Cardiac fibroblast (primary cell): Measurements from ENCODE around the gene SKOR1.

ENCODE experiments used
- DNase-seq, 2 donors: peaks; one replicate each; pipeline versions ENCODE4 v3.0.0 to v3.0.0-alpha.2; 2010; ENCODE audit warnings: low read depth in 2 of 2
- H3K4me3 ChIP-seq, 2 donors: replicated peaks in 1 of 2; 1 replicate in 1 of 2; 2 replicates in 1 of 2; pipeline ENCODE4 v1.5.1; 2011; ENCODE audit warnings: low read depth in 2 of 2, low read length in 2 of 2, mild to moderate bottlenecking in 2 of 2, moderate library complexity in 1 of 2
- TF ChIP-seq, protein P1 (sequence below): IDR thresholded peaks from one replicate; pipeline ENCODE4 v1.5.1; 2011; ENCODE audit warnings: low read depth, mild to moderate bottlenecking, low read length, inconsistent platforms

The SKOR1 gene

DNA sequence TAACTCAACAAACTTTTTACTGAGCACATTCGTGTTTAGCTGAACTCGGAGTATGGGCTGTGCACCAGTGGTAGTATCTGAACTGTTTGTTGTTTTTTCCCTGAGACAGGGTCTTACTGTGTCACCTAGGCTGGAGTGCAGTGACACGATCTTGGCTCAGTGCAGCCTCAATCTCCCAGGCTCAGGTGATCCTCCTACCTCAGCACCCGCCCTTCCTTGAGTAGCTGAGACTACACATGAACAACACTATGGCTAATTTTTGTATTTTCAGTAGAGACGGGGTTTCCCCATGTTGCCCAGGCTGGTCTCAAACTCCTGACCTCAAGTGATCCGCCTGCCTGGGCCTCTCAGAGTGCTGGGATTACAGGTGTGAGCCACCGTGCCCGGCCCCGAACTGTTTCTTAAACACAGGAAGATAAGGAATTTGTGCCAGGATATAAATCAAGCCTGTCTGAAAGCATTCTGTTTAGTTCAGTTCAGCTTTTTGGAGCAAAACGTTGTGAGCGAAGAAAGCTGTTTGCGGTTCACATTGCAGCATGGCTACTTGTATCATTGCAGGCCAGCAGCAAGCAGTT lies 40.4 kb upstream of the SKOR1 start:
- H3K4me3 ChIP-seq: no peak overlapping the region
- TF ChIP-seq, protein P1, sequence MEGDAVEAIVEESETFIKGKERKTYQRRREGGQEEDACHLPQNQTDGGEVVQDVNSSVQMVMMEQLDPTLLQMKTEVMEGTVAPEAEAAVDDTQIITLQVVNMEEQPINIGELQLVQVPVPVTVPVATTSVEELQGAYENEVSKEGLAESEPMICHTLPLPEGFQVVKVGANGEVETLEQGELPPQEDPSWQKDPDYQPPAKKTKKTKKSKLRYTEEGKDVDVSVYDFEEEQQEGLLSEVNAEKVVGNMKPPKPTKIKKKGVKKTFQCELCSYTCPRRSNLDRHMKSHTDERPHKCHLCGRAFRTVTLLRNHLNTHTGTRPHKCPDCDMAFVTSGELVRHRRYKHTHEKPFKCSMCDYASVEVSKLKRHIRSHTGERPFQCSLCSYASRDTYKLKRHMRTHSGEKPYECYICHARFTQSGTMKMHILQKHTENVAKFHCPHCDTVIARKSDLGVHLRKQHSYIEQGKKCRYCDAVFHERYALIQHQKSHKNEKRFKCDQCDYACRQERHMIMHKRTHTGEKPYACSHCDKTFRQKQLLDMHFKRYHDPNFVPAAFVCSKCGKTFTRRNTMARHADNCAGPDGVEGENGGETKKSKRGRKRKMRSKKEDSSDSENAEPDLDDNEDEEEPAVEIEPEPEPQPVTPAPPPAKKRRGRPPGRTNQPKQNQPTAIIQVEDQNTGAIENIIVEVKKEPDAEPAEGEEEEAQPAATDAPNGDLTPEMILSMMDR: no peak
- DNase-seq: no peak

DNA sequence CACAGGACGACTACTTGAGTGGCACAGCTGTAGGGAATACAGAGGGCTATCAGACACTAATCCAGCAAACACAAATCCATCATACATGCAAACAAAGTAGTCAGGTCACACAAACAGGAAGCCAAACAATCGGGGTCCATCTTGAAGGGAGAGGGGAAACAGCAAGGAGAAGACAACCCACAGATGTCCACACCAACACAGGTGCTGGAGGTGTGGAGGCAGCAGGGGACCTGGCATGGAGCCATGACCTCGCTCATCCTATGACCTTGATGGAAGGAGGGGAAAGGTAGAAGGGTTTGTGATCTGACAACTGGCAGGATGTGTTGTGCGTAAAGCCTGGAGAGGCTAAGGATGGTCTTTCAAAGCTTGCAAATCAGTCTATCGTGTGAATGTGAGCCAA lies 39.9 kb upstream of the SKOR1 start:
- TF ChIP-seq, protein P1: no peak
- DNase-seq: no peak

DNA sequence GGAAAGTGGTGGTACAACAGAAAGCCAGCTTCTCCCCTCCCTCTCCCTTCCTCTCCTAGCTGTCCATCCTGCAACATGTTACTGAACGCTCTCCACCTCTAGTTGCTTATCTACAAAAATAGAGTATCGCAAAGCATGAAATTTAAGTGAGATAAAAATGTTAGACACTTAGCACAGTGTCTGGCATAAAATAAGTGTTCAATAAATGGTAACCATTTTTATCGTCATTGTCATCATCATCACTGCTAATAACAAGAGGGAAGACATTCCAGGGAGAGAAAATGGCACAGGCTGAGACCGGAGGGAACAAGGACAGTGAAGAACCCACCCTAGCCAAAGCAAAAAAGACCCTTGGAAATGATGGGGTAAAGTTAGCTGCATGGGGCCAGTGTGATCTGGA lies 38.7 kb upstream of the SKOR1 start:
- no peak for DNase-seq
- TF ChIP-seq, protein P1: no peak
- no peak overlapping the region for H3K4me3 ChIP-seq

More for the DNA sequence above, 39.9 kb upstream of the SKOR1 start:
- no peak overlapping the region for H3K4me3 ChIP-seq

DNA sequence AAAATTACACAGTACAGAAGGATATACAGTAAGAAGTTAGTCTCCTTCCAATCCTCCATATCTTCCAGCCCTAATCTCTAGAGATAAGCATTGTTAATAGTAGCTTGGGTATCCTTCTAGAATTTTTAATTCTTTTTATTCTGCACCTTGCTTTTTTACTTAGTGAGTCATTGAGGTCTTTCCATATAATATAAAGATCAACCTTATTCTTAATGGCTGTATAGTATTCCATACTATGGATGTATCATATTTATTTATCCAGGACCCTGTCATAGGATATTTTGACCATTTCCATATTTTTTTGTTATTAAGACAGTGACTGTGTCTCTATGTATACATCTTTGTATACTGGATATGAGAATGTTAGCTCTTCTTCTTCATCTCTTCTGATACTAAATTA lies 36.3 kb upstream of the SKOR1 start:
- TF ChIP-seq, protein P1: no peak
- DNase-seq: no peak
- no peak overlapping the region for H3K4me3 ChIP-seq

DNA sequence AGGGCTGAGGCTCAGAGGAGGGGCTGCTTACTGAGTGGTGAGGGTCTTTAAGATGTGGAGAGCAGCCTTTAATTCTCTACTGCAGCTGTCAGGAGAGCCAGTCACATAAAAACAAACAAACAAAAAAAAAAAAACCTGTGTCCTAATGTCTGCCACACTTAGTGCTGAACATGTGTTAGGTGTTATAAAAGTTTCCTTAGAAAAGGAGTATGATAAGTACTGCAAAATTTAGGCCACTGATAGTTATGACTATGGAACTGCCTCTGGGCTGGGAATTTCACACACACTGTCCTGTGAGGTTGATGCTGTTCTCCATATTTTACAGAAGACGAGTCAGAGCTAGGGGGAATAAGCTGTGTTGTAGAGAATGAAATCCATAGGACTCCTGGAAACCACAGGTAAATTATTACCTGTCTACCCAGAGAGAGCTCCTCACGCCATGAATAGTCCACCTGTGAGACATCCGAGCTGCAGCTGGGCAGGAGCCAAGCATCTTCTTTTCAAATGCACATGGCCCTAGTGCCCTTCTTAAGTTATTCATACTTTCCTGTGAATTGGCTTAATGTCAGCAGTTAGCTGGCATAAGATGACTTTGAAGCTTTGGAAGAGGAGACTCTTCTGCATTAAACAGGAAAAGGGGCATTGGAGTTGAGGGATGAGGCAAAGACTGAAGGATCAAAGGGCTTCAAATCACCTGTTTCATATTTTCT lies 34.5 kb upstream of the SKOR1 start:
- TF ChIP-seq, protein P1: no peak
- no peak for DNase-seq
- H3K4me3 ChIP-seq: no peak overlapping the region

DNA sequence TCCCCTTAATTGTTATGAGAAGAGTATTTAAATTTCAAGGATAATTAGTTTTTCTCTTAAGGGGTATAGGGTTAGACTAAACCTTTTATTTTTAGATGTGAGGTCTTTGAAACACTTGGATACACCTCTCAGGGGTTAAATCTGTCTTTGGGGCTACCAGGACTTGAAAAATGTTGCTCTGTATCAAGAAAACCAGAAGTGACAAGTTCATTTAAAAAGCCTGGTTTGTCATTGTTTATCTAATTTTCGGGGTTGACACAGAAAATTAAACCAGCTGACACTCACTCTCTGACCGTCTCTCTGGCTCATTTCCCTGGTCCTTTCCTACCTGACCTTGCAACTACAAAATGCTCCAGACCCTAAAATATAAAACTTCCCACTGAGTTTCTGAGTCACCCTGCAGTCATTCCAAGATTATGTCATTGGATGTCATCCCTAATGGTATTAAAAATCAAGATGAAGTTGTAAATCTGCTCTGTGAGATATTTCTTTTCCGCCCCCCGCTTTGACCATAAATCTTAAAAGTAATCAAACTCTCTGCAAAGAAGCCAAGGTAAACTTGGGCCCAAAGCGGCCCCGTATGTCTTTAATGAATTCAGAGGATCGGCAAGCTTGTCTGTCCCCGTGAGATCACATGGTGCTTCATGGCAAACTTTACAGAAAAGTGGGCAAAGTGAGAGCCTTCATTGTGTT lies 32.9 kb upstream of the SKOR1 start:
- no peak for DNase-seq
- TF ChIP-seq, protein P1: no peak

More for the DNA sequence above, 32.9 kb upstream of the SKOR1 start:
- no peak overlapping the region for H3K4me3 ChIP-seq
